ENCODE data around the gene MPC2. TPM values are rescaled to one million over a fixed set of nuclear protein-coding genes. Genes with fewer than 3 reads are reported as not detected.

MPC2 gene
- total RNA-seq: 37.7 and 39.8 TPM in 2 replicates

GRCh38 chr1:167936930-167937708 is at the start of gene MPC2:
MPC2 (minus strand) TSS chr1:167937072; CDS start chr1:167935841, 1,231 bp downstream.

DNA sequence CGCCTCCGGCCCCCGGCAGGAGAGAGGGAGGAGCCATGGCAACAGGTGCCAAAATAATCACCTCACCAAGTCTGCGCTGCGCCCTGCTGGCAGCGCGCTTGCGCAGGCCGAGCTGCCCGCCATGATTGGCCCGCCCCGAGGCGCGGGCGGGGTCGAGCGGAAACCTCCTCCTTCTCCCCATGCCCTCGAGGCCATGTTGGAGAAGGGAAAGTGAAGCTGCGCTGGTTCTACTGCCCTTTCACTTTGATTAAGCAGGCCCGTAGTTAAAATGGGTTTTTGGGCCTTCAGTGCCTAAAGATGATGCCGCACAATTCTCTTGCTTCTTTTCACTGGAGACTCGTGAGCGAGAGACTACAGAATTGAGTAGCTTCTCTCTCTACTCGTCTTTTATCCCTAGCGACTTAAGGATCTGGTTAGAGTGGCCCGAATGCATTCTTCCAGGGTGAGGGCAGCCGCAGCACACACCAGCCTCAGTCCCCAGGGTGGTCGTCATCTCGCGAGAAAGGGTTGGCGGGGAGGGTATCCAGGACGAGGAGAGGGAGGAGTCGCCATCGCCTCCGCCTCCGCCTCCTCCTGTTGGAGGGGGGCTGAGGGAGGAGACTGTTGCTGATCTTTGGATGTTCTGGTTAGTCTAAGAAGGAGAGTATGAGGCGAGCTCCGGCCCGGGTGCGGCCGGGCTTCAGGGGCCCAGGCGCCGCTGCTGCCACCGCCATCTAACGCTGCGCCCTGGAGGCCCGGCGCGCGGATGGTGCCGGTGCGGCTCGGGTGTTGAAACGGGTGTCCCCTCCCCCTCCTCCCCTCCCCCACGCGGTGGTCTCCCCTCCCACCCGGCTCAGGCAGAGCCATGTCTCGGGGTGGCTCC is 573 bp downstream of the MPC2 start, which contains the start of gene DCAF6:
TSS of gene DCAF6 (plus strand) at position 616 of the 862 bp plus-strand sequence. CDS start at position 845, 229 bp downstream.

DNA sequence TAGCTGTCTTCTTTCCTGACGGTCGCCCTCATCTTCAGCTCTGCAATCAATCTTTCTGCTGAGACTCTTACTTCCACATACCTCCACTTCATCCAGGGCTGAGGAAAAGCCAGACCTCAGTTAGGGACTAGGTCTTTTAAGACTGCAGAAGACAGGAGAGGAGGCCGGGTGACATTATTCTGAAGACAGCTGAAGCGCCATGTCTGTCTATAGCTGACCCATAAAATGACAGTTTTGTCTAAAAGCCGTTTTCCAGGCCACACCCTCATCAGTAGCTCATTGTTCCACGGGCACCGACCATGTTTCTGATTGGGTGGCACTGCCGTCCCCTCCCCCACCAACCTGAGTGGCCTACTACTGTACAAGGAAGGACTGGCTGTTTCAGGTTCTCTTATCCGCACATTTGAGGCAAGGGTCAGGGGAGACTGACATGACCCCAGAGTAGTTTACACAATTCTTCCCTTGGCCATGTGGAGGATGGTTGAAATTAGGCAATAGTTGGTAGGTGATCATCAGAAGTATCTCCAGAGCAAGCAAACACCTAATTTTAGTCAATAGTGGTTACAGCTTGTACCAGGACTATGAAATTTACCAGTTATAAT is 22.9 kb downstream of the MPC2 start, which contains the start of gene ADCY10:
TSS of gene ADCY10 (minus strand) at position 240 of the 602 bp plus-strand sequence. CDS start 8,994 bp downstream, outside the sequence.

Other genes with a start within 250 kb of the MPC2 start
- gene MPZL1, start 215.1 kb downstream of the MPC2 start, total RNA-seq: 192 and 207 TPM in 2 replicates
- gene ADCY10, start 22.9 kb downstream of the MPC2 start, total RNA-seq: under 0.01 and 0.37 TPM in 2 replicates
- gene DCAF6, start 389 bp downstream of the MPC2 start, total RNA-seq: 59.7 and 71.6 TPM in 2 replicates
- gene GPR161, start 199.9 kb upstream of the MPC2 start, total RNA-seq: 11.3 and 11.8 TPM in 2 replicates
- 36.1 and 37.7 TPM in 2 replicates for gene TIPRL, start 241.9 kb upstream of the MPC2 start, total RNA-seq